Measurements from ENCODE around the gene PTPRG.
"Not testable (repeated sequence)": the region's sequence is repeated elsewhere in the genome, so short reads cannot be mapped to it uniquely, and the experiment has no call there.

Gene PTPRG

DNA sequence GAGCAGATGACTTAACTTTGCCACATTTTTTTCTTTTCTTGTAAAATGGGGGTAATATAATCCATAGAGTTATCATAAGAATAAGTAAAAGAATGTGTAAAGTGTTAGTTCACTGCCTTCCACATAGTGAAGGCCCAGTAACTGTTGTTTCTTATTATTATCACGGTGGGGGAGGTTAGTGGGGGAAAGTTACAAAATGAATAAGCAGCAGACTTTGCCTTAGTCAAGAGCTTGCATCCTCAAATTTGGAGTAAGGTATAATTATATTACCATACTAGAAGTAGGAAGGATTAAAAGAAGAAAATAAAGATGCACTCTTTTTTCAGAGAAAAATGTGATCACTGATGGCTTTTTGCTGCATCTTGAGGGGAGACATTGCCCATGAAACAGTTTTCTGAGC lies 247.6 kb downstream of the PTPRG start:
- DNase-seq, result no peak

GRCh38 chr3:61809879-61810278 lies 248.5 kb downstream of the PTPRG start:
- no peak for DNase-seq

- no peak for DNase-seq
Measured at GRCh38 chr3:61810953-61811497, 249.7 kb downstream of the PTPRG start.

DNA sequence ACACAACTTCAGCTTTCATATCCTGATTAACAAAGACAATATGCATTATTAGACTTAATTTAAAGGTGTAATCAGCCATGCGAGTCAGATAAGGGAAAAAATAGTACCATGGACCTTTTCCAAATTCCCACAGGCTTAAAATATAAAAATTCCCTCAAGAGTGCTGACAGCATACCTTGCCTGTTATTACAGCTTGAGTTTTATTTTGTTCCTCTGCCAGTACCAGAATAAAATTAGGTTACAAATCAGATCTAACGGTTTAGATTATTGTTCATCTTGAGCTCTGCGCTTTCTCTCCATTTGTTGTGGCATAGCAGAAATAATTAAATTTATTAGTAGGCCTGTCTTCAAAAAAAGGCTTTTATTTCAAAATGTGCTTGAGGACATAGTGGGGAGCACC lies 250.3 kb downstream of the PTPRG start:
- DNase-seq, result no peak

GRCh38 chr3:61812085-61812484 lies 250.7 kb downstream of the PTPRG start:
- DNase-seq, result no peak

GRCh38 chr3:61812517-61812916 lies 251.1 kb downstream of the PTPRG start:
- no peak for DNase-seq

- DNase-seq, result no peak
Measured at GRCh38 chr3:61813636-61814035, 252.3 kb downstream of the PTPRG start.

DNA sequence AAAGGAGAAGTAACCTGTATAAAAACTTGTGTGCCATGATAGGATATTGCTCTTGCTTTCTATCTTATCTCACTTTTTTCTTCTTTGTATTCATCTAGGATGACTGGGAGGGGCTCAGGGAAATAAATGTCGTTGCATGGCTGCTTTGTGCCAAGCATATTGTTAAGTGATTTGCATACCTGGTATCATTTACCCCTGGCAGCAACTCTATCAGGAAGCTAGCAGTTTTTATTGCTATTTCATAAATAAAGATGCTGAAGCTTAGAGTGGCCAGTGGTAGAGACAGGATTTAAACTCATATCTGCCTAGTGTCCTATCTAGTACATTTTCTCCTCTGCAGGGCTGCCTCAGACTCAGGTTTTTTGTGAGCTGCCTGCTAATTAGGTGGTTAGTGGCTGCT lies 253.3 kb downstream of the PTPRG start:
- DNase-seq, result no peak

DNA sequence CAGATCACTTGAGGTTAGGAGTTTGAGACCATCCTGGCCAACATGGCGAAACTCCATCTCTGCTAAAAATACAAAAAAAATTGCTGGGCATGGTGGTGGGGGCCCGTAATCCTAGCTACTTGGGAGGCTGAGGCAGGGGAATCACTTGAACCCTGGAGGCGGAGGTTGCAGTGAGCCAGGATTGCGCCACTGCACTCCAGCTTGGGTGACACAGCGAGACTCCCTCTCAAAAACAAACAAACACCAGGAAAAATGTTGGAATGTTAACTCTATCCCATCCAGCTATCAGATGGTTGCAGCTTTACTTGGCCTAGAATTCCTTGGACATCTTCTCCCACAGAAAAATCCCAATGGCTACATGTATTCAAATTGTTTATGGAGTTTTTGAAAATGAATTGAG lies 254.9 kb downstream of the PTPRG start:
- DNase-seq, result not testable (repeated sequence)

GRCh38 chr3:61819861-61820260 lies 258.5 kb downstream of the PTPRG start:
- DNase-seq, result no peak

DNA sequence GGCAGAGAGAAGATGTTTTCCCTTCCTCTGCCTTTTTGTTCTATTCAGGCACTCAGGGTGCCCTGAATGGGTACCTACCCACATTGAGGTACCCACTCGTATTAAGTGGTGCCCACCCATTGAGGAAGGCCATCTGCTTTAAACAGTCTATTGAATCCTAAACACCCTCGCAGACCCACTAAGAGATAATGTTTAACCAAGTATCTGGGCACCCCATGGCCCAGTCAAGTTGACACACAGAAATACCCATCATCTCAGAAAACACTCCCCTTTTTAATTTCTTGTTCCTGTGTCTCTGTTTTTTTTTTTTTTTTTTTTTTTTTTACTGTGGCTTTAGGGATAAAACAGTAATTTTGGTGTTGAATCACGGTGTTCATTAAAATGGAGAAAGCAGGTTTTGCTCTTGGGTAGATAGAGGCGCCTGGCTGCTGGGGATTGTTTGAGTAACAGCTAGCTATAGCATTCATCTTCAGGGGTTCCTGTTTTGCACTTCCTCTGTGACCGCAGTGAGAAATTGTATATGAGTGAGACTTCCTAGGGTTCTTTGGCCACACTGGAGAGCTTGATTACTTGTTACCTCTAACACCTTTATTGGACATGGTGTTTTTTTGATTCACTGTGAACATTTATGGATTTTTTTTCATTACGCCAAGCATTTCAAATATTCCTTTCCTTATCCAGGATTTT lies 259.1 kb downstream of the PTPRG start:
- peak; percentile 37 for DNase-seq

GRCh38 chr3:61821823-61822251 lies 260.5 kb downstream of the PTPRG start:
- DNase-seq, result no peak

GRCh38 chr3:61822588-61822987 lies 261.2 kb downstream of the PTPRG start:
- DNase-seq, result no peak

DNA sequence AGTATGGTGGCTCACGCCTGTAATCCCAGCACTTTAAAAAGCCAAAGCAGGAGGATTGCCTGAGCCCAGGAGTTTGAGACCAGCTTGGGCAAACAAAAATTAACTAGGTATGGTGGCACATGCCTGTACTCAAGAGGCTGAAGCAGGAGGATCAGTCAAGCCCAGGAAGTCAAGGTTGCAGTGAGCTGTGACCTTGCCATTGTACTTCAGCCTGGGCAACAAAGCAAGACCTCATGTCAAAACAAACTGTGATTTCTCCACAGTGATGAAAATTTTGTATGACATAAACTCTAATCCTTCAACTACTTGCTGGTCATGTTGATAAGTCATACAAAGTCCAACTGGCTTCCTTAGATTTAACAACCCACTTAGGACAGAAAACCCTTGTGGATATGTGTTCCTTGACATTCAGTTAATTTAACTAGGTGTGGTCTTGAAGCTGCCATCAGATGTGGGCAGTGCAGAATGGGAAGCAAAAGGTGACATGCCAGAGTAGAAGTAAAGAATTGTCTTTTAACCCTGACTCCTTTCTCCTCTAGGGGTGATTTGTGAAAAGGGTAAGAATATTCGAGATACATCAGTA lies 263.3 kb downstream of the PTPRG start:
- no peak for DNase-seq

GRCh38 chr3:61826161-61826560 lies 264.8 kb downstream of the PTPRG start:
- DNase-seq, result no peak

DNA sequence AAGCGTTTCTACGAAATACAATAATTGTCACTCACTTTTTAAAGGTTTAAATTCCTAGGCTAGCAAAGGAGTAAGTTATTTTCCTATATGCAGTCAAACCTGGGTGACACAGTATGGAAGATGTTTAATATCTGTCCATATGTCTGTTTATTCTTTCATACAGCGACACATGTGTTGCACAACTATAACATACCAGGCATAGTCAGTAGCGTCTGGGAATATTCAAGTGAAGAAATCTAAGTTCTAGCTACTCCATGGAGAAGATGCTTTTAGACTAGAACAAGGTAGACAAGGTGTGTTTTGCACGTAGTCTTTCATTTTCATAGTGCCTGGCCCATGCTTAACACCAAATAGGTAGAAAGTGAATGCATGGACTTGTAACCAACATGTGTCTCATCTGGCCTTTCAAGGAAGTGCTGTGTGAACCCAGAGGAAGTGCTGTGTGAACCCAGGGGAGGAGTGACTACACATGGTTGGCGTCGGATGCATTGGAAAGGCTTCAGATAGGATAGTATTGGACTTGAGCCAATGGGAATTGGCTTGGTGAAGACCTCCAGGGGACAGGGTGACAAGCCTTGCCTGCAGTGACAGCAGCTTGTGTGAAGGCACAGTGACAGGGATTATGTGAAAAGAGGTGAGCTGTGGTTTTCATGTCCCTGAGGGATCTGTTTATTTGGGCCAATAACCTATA lies 267.0 kb downstream of the PTPRG start:
- no peak for DNase-seq

DNA sequence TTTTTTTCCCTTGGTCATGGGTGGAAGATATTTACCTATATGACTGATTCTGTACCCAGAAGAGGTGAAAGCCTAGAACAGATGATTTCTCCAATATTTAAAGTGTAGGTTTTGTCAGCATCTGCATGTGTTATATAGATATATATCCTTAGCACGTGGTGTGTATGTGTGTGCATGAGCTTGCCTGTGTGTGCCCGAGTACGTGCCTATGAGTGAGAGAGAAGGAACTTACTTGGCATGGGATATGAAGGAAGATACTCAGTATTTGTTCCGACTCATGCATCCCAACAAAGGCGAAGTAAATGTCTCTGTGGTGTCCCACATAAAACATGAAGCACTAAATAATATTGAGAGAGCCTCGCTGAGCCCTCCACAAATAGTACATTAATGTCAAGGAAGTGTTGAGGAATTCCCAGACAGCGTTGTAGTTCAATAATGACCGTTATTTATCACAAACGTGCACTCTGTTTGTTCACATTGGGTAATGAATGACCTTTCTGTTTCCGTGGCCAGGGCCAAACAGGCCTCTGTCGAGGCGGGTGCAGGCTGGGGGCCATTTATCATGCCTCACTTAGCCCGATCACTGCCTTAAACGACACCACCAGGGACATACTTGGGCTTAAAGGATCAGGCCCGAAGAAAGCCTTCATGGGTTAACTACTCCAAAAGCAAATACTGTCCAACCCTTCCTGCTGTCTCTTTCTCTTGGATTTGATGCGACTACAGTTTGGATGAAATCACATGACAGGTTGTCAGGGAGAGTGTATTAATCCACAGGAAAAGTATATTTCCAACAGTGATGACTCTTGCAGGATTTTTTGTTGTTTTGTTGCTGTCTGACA lies 267.7 kb downstream of the PTPRG start:
- no peak for DNase-seq

DNA sequence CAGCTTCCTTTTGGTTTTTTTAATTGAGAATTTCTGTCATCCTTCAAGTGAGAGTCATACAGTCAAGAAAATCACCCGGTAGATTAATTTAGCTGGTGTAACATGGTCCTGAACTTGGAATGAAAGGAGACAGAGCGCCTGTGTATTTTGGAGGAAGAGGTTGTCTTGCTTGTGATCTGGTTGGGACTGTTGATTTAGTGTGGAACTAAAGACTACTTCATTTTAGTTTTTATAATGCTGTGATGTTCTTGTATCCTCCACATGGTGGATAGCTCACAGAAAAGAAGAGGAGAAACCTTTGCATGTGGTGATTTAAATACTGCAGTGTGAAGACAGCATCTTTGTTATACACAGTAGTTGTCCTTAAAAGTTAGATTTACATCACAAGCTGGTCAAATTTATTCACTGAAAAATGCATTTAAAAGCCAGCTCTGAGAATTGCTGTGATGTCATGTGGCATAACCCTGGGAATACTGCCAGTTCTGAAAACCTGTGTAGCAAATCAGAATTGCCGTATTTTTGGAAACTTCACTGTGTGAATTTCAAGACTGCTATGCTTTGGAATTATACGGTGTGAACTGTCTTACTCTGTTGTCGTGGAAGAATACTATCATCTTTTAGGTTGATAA lies 268.5 kb downstream of the PTPRG start:
- DNase-seq, result no peak

GRCh38 chr3:61831973-61832372 lies 270.6 kb downstream of the PTPRG start:
- no peak for DNase-seq

- no peak for DNase-seq
Measured at GRCh38 chr3:61832375-61833229, 271.2 kb downstream of the PTPRG start.

DNA sequence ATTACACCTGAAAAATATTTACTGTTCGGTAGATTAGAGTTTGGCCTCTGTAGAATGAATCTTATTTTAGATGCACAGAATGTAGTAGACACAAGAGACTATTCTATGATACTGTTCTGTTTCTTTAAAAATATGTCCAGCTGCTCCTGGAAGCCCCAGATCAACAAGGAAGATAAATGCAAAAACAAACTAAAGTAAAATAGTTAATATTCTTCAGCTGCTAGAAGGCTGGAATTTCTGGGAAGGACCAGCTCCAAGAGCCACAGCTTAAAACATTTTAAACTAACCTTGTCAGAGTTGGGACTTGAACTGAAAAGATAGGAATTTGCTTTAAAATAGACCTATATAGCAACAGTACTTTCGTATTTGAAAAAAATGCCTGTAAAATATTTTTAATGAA lies 277.9 kb downstream of the PTPRG start:
- DNase-seq, result no peak
